Activated CD8-positive, alpha-beta memory T cell treated with anti-CD3 and anti-CD28 coated beads, Interleukin-2, amount 50 U/mL, for 1 hour (primary cell): Measurements from ENCODE around the gene PIF1.

Source experiments
- DNase-seq: peaks from one replicate; pipeline ENCODE4 v3.0.0-alpha.2; 2020; ENCODE audit errors: extremely low read depth

The PIF1 gene

DNA sequence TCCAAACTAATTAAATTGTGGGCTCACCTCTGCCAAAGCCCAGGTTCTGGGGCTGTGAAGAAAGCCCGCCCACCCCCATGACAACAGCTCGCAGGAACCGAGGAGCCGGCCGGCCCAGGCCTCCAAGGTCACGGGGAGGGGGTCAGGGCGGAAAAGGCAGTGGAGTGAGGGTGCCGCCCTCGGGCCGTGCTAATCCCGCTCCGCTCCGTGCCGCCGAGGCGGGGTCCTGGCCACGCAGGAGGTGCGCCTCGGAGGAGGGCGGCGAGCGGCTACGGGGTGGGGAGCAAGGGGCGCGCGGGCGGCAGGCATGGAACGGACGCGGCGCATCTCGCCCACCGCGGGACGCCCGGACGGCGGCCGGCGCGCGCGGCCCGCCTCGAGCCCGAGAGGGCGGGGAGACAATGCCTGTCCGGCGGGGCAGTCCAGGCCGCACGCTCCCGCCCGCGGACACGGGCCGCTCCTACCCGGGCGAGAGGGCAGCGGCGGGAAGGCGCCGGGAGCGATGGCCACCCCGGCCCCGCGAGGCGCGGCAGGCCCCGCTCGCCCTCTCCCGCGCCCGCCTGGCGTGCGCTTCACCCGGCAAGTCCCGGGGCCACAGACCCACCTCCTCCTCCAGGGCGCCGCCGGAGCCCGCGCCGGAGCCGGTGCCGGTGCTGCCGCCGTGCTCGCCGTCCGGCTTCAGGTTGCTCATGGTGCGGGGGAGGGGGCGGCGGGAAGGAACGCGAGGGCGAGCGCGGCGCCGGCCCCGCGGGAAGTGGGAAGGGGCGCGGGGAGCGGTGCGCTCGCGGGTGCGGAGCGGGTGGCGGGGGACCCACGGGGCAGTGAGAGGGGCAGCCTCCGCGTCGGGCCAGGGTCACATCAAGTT lies 50.6 kb downstream of the PIF1 start:
- no peak for DNase-seq

DNA sequence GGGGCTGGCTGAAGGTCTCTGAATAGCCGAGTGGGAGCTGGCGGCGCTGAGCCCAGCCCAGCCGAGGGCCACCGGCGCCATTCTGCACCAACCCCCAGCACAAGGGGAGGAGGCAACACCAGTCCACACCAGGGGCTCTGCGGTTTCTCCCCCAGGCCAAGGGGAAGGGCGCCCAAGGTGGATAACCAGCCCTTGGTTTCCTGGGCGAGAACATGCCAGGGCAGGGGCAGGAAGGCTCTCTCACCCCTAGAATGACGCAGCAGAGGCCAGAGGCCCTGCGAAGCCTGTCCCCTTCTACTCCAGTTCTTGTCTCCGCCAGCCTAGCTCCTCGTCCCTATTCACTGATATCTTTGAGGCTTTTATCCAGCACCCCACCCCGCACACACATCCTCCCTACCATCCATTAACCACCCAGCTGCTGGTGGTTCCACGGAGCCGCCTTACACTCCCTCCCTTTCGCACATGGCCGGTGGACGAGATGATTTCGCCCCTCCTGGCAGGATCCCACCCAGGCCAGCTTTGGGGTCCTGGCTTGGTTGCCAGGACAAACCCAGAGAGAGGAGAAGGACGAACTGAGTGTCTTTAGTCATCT lies 51.3 kb downstream of the PIF1 start:
- no peak for DNase-seq

DNA sequence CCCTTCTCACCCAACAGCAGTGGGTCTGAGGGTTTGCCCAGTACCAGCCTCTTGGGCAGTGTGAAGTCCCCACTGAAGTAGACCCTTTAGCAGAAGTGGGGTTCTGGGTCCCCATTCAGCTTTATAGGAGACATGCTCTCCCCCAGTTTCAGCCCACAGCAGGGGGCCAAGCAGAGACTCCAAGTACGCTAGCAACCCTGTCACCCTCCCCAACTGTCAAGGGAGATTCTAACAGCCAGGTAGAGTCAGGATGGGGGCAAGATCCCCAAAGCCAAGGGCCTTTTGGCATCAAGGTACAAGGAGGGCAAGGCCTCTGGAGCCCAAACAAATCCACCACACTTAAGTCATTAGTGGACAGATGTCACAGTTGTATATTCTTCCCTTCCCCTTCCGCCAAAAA lies 51.8 kb downstream of the PIF1 start:
- no peak for DNase-seq

DNA sequence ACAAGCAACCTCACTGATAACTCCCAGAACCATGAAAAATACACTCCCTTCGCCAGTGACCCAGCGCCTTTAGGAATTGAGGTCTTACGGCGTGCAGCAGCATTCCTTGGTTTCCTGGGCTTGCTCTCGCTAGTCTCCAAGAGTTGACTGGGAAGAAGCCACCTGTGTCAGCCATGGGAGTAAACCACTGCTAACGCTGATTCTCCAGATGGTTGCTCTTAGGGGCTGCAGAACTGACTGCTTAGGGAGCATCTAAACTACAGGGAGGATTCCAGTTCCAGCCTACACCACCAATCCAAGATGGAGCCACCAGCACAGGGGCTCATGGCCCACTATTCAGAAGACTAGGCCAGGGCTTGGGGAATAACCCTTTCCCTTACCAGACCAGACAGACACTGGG lies 52.5 kb downstream of the PIF1 start:
- DNase-seq: no peak

DNA sequence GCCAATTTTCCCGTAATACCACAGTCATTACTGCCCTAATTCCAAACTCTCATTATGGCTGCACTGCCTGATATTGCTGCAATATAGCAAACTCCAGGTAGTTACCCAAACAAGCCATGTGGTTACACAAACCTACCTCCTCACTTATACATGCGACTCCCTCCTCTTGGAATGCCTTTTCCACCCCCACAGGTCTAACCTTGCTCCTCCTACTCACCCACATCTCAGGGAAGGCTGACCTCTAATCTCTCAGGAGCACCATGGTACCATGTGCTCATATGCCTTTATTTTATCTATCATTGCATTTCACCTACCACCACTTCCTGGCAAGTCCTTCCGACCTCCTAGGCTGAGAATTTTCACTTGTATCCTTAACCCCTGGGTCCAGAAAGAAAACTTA lies 53.0 kb downstream of the PIF1 start:
- DNase-seq: no peak

DNA sequence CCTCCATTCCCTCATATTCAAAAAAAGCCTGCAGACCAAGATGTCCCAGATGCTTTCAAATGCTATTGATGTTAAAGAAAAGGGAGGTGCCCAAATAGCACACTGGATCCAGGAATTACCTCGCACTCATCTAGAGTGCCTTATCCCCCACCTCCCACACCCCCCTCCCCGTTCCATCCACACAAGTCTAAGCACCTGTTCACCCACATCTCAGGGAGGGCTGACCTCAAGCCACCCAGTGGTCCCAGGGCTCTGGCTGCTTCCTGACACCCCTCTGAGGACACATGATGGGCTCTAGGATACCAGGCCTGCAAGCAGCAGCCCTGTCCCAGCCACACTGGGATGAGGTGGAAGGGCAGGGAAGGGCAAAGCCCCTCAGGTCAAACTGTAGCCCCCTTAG lies 54.8 kb downstream of the PIF1 start:
- no peak for DNase-seq

DNA sequence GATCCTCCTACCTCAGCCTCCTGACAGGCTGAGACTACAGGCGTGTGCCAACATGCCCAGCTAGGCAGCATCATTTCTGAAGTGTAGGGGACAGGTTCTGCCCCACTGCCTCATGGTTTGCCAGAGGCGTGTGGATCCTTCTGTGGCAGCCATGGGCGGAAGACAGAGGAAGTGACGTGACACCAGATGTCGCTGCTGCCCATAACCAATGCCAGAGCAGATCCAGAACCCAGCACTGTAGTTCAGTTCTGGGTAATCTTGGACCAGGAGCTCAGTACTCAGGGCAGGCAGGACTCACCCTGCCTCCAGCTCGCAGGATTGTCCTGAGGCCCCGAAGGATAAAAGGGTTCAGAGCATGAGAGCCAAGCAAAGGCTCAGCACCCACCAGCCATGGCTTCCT lies 58.2 kb downstream of the PIF1 start:
- DNase-seq: no peak

DNA sequence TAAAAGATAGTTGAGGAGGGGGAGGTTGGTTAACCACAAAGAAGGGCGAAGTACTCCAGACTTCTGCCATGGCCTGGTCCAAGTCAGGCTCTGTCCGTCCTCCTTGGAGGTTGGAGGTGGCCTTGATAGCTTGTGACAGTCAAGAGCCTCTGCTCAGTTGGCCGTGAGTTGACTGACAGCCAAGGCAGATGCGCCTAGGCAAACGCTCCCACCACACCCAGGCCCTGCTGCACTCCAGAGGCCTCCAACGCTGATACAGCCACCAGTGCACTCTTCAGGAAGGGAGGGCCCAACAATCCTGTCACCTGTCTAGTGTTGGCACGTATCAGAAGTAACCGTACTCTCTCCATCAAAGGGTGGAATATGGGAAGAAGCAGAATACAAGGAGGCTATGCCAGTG lies 59.4 kb downstream of the PIF1 start:
- no peak for DNase-seq
